B cell (primary cell): ENCODE measurements around the gene MRPS2. TPM values are rescaled to one million over a fixed set of nuclear protein-coding genes. Genes with fewer than 3 reads are reported as not detected.
"Not testable (repeated sequence)": the region's sequence is repeated elsewhere in the genome, so short reads cannot be mapped to it uniquely, and the experiment has no call there.

Experiments
- ATAC-seq: fragments of 200-7000 bp; cut with Tn5 transposase; one replicate; pipeline ENCODE4 v1.10.0; 2021; ENCODE audit warnings: low read depth, mild to moderate bottlenecking, moderate number of reproducible peaks, moderate library complexity
- CTCF ChIA-PET: fragments of 350-600 bp; sonication (Branson Sonifier 250); formaldehyde crosslinking; loops from one replicate; lab custom pipeline; 2021; ENCODE audit warnings: antibody characterized with exemption, inconsistent platforms; lab: Charles Lee
- POLR2A ChIA-PET: fragments of 350-600 bp; sonication (Branson Sonifier 250); formaldehyde crosslinking; loops from one replicate; lab custom pipeline; 2021; ENCODE audit warnings: antibody characterized with exemption; lab: Charles Lee
- DNase-seq: peaks from one replicate; pipeline ENCODE4 v3.0.0; 2013
- H2AFZ ChIP-seq: 2 replicates; pipeline ENCODE4 v1.6.1; 2012; ENCODE audit warnings: mild to moderate bottlenecking, low read depth, low read length; ENCODE audit not compliant: insufficient read depth, poor library complexity, severe bottlenecking
- H3K27ac ChIP-seq, 2 donors: 1 replicate in 1 of 2; 2 replicates in 1 of 2; pipeline ENCODE4 v1.5.1; 2012 to 2013; ENCODE audit warnings: low read length in 2 of 2, mild to moderate bottlenecking in 2 of 2, moderate library complexity in 1 of 2
- H3K27me3 ChIP-seq, 4 experiments: fragments of 200-600 bp in 1 of 4; sonication (generic) in 1 of 4; replicated peaks in 1 of 4; 1 replicate in 2 of 4; 2 replicates in 2 of 4; pipeline versions ENCODE4 v1.6.1 to v1.7.0; 2013 to 2016; ENCODE audit warnings: low read length in 3 of 4, mild to moderate bottlenecking in 2 of 4, mixed read lengths in 1 of 4, moderate library complexity in 1 of 4; ENCODE audit not compliant: insufficient read depth in 4 of 4, control insufficient read depth in 3 of 4; ENCODE audit errors: control extremely low read depth in 1 of 4
- H3K36me3 ChIP-seq, 2 experiments: replicated peaks in 1 of 2; 1 replicate in 1 of 2; 2 replicates in 1 of 2; pipeline versions ENCODE4 v1.6.1 to v1.7.1; 2013; ENCODE audit warnings: low read length in 1 of 2; ENCODE audit not compliant: insufficient read depth in 2 of 2, control insufficient read depth in 1 of 2; ENCODE audit errors: control extremely low read depth in 1 of 2, extremely low read depth in 1 of 2
- H3K4me1 ChIP-seq, 2 donors: fragments of 200-600 bp in 1 of 2; sonication (generic) in 1 of 2; 1 replicate in 1 of 2; 2 replicates in 1 of 2; pipeline versions ENCODE4 v1.5.1 to v1.6.1; 2013 to 2017; ENCODE audit warnings: low read length in 2 of 2; ENCODE audit not compliant: control insufficient read depth in 2 of 2, insufficient read depth in 2 of 2
- H3K4me2 ChIP-seq: replicated peaks from 2 replicates; pipeline ENCODE3; 2012; ENCODE audit warnings: mild to moderate bottlenecking, low read depth, low read length; ENCODE audit not compliant: poor library complexity, severe bottlenecking
- H3K4me3 ChIP-seq, 5 experiments: fragments of 200-600 bp in 1 of 5; sonication (generic) in 1 of 5; 1 replicate in 3 of 5; 2 replicates in 2 of 5; pipeline versions ENCODE4 v1.5.1 to v1.7.0; 2011 to 2016; ENCODE audit warnings: low read length in 4 of 5, mild to moderate bottlenecking in 4 of 5, low read depth in 2 of 5, control low read depth in 1 of 5, moderate library complexity in 1 of 5; ENCODE audit not compliant: insufficient read depth in 1 of 5; ENCODE audit errors: control extremely low read depth in 1 of 5, extremely low read depth in 1 of 5
- H3K79me2 ChIP-seq: fragments of 200-600 bp; sonication (generic); one replicate; pipeline ENCODE4 v1.6.0; 2016; ENCODE audit warnings: low read length; ENCODE audit not compliant: control insufficient read depth, insufficient read depth
- H3K9ac ChIP-seq: fragments of 200-600 bp; sonication (generic); 2 replicates; pipeline ENCODE4 v1.6.1; 2017; ENCODE audit warnings: mild to moderate bottlenecking, low read length, moderate library complexity
- H3K9me3 ChIP-seq, 3 donors: one replicate each; pipeline versions ENCODE4 v1.6.1 to v1.7.1; 2013; ENCODE audit warnings: low read length in 2 of 3; ENCODE audit not compliant: control insufficient read depth in 2 of 3, insufficient read depth in 1 of 3; ENCODE audit errors: control extremely low read depth in 1 of 3
- H4K20me1 ChIP-seq: 2 replicates; pipeline ENCODE4 v1.6.0; 2012; ENCODE audit warnings: mild to moderate bottlenecking, low read length; ENCODE audit not compliant: insufficient read depth, control insufficient read depth, poor library complexity, severe bottlenecking
- H3K27ac Mint-ChIP-seq: one replicate; pipeline ENCODE4 v1.8.0; 2021; ENCODE audit warnings: mixed read lengths
- H3K27me3 Mint-ChIP-seq: one replicate; pipeline ENCODE4 v1.8.0; 2021; ENCODE audit warnings: mixed read lengths
- H3K4me1 Mint-ChIP-seq: one replicate; pipeline ENCODE4 v1.8.0; 2021; ENCODE audit warnings: mixed read lengths
- H3K4me3 Mint-ChIP-seq: one replicate; pipeline ENCODE4 v1.8.0; 2021; ENCODE audit warnings: mixed read lengths
- H3K9me3 Mint-ChIP-seq: one replicate; pipeline ENCODE4 v1.8.0; 2022; ENCODE audit warnings: mixed read lengths; ENCODE audit not compliant: insufficient read depth
- CTCF ChIP-seq: fragments of 200-600 bp; IDR thresholded peaks from one replicate; pipeline ENCODE4 v1.8.0; 2022; ENCODE audit warnings: antibody characterized with exemption, mild to moderate bottlenecking
- EZH2 ChIP-seq: IDR thresholded peaks from 2 replicates; pipeline ENCODE4 v1.6.1; 2012; ENCODE audit warnings: borderline replicate concordance, low read depth, mild to moderate bottlenecking, moderate library complexity, low read length; ENCODE audit not compliant: insufficient read depth, poor library complexity, severe bottlenecking
- WGBS: methylation state at CpG from one replicate; pipeline ENCODE4 v1.1.5; 2013; ENCODE audit warnings: missing lambda C conversion rate; ENCODE audit not compliant: insufficient coverage; 5-methylcytosine and 5-hydroxymethylcytosine counted together
- intact Hi-C: fragments of 100-400 bp; cut with micrococcal nuclease; formaldehyde crosslinking; loops from one replicate; pipeline ENCODE4 v1.10.0; 2022
- polyA plus RNA-seq: library from polyadenylated mRNA; depleted of rRNA; stranded (reverse); fragments of >200 nt; gene quantifications from 2 replicates; pipeline ENCODE4 v1.2.3, GENCODE V29; 2012
- total RNA-seq, 2 donors: library from RNA; stranded (reverse); fragments of 120-200 nt in 1 of 2; gene quantifications; 1 replicate in 1 of 2; 2 replicates in 1 of 2; pipeline versions ENCODE4 v1.2.3 to v1.2.4, GENCODE V29; 2013 to 2022

MRPS2 gene
- total and polyA plus RNA-seq, 2 donors (not counting 1 experiment from before 2014, with no cell fraction given): 26.7 to 55.1 TPM

DNA sequence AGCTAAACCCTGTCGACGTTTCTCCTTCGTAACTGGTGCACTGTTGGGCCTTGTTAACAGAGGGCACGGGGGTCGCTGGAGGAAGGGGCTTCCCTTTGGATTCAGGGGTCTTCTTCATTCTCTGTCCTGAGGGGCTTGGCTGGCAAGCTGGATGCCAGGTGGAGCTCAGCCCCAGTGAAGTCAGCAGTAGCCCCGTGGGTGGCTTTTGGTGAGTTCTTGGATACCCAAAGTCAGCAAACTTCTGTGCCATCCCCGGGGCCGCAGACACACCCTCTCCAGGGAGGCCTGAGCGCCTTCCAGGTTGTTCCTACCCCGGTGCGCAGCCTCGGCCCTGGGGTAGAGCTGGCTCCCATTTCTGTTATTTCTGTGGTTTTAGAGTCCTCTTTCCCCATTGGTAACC is 33.2 kb downstream of the MRPS2 start:
- CTCF ChIA-PET: no interaction called here
- H3K9ac ChIP-seq: no peak overlapping the region
- intact Hi-C loops: no loop called here

GRCh38 chr9:135534192-135534711 is 33.8 kb downstream of the MRPS2 start:
- H3K4me3 ChIP-seq, DNase-seq, H3K27me3 ChIP-seq, POLR2A ChIA-PET, H3K9me3 Mint-ChIP-seq, H4K20me1 ChIP-seq, intact Hi-C loops, H3K4me1 ChIP-seq, H3K27ac ChIP-seq, H3K36me3 ChIP-seq, H2AFZ ChIP-seq, H3K9me3 ChIP-seq, H3K4me3 Mint-ChIP-seq, H3K79me2 ChIP-seq, H3K9ac ChIP-seq, ATAC-seq, CTCF ChIA-PET, H3K4me2 ChIP-seq, H3K4me1 Mint-ChIP-seq, H3K27ac Mint-ChIP-seq: not testable (repeated sequence)
- H3K27me3 Mint-ChIP-seq: peaks cover 42% of the 10 kb centered on the region
- 31% methylated on average over 10 of the region's 10 CpGs for WGBS

More for the DNA sequence above, 33.2 kb downstream of the MRPS2 start:
- Histone ChIP-seq H3K27me3 (peaks cover 0 to 3% (median 0%) of the 10 kb centered on the region in 4 experiments), H2AFZ (no peak overlapping the region), H4K20me1 (no peaks in the 10 kb centered on the region), H3K36me3 (no peaks in the 10 kb centered on the region), H3K4me1 (no peaks in the 10 kb centered on the region), H3K9me3 (no peaks in the 10 kb centered on the region), H3K27ac (no peak overlapping the region), H3K79me2 (no peaks in the 10 kb centered on the region), H3K4me2 (no peak overlapping the region), H3K4me3 (no peak overlapping the region)
- DNase-seq: no peak
- no peak for ATAC-seq
- Mint-ChIP-seq H3K4me3 (no peak overlapping the region), H3K27ac (no peak overlapping the region), H3K4me1 (no peaks in the 10 kb centered on the region), H3K9me3 (no peaks in the 10 kb centered on the region), H3K27me3 (peaks cover 39% of the 10 kb centered on the region)
- 92% methylated on average over 7 of the region's 12 CpGs for WGBS
- TF ChIP-seq CTCF (no peak), EZH2 (no peak)
- POLR2A ChIA-PET: no interaction called here

DNA sequence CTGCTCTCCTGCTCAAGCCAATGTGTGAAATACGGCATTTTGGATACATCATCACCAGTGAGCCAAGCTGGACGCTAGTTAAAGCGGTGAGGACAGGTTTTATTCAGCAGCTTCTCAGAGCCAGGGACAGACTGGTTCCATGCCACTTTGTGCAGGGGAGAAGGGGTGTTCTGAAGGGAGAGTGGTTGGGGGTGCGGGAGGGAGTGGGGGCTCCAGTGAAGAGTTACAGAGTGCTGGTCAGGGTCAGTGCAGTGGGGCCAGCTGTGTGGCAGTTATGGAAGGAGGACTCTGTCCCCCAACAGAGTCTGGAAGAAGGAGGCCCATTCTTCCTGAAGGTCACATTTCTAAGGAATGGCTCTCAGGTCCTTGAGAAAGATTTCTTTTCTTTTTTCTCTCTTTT is 34.3 kb downstream of the MRPS2 start:
- H3K9me3 Mint-ChIP-seq, H2AFZ ChIP-seq, POLR2A ChIA-PET, H3K4me1 ChIP-seq, intact Hi-C loops, H3K27ac ChIP-seq, H3K4me2 ChIP-seq, H3K4me3 Mint-ChIP-seq, H3K4me1 Mint-ChIP-seq, H3K36me3 ChIP-seq, CTCF ChIA-PET, H3K79me2 ChIP-seq, H3K4me3 ChIP-seq, H3K9ac ChIP-seq, H3K9me3 ChIP-seq, H3K27ac Mint-ChIP-seq, ATAC-seq, DNase-seq, H3K27me3 ChIP-seq, H4K20me1 ChIP-seq: not testable (repeated sequence)
- WGBS: 85% methylated on average over 4 of the region's 4 CpGs
- H3K27me3 Mint-ChIP-seq: peaks cover 44% of the 10 kb centered on the region
